Sciatic nerve (tissue), 2 donors: ENCODE results near the gene ADAMTS13. TPM values are rescaled to one million over a fixed set of nuclear protein-coding genes. Genes with fewer than 3 reads are reported as not detected.
A peak's percentile ranks its signal among the peaks of the same experiment; 100 is the strongest.

Source experiments
- ATAC-seq: fragments of 200-7000 bp; cut with Tn5 transposase; one replicate; pipeline ENCODE4 v1.9.1; 2020; ENCODE audit warnings: mild to moderate bottlenecking, moderate library complexity
- DNase-seq: peaks from one replicate; pipeline ENCODE4 v3.0.0-alpha.2; 2020; ENCODE audit warnings: low spot score
- intact Hi-C: fragments of 100-400 bp; cut with DNase I; formaldehyde crosslinking; loops from one replicate; pipeline ENCODE4 v1.14.2; 2022
- total RNA-seq: library from RNA; stranded (reverse); fragmentation: NEBNext Ultra II Directional; extraction: Animal tissue kit (Norgen Biotek cat#: 25700); gene quantifications from one replicate; pipeline ENCODE4 v1.2.1, GENCODE V29; 2021
- donor health status: DM: no; HTN: no; CAD: no.
- donor health status: DM: no; HTN: no; CAD: no.

The ADAMTS13 gene
- total RNA-seq, 1 donor from 2014 or later = 4.6 TPM

- no peak for ATAC-seq
- intact Hi-C loops = no loop called here
- DNase-seq = no peak
These were observed 71.8 kb downstream of the ADAMTS13 start for GRCh38 chr9:133493845-133494540.

DNA sequence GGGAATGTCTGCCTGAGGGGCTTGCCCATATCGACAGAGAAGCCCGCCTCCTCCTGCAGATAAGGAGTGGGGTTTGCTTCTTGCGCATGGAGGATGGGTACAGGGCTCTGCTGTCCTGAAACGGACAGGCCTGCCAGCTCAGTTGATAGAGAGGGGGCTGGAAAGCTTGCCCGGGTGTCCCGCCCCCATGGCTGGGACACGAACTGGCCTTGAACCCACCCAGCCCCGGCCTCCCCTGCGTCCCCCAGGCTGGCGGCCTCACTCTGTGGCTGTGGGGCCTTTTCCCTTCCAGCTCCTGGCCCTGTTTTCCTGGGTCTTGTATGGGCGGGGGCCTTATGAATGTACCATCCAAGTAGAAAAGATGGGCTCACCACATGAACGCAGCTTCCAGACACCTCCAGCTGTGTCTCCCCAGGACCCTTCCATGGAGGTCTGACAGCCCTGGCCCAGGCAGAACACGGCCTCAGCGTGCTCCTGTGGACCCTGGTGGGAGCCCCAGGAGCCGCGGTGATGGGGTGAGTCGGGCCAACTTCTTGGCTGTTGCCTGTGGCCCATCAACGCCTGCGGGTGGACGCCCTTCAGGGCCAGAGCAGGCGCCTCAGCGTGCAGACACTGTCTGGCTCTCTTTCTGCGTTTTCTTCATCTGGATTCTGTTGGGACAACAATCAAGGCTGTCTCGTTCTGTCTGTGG is 72.6 kb downstream of the ADAMTS13 start:
- ATAC-seq (no peak), DNase-seq (no peak)
- intact Hi-C loops = no loop called here

DNA sequence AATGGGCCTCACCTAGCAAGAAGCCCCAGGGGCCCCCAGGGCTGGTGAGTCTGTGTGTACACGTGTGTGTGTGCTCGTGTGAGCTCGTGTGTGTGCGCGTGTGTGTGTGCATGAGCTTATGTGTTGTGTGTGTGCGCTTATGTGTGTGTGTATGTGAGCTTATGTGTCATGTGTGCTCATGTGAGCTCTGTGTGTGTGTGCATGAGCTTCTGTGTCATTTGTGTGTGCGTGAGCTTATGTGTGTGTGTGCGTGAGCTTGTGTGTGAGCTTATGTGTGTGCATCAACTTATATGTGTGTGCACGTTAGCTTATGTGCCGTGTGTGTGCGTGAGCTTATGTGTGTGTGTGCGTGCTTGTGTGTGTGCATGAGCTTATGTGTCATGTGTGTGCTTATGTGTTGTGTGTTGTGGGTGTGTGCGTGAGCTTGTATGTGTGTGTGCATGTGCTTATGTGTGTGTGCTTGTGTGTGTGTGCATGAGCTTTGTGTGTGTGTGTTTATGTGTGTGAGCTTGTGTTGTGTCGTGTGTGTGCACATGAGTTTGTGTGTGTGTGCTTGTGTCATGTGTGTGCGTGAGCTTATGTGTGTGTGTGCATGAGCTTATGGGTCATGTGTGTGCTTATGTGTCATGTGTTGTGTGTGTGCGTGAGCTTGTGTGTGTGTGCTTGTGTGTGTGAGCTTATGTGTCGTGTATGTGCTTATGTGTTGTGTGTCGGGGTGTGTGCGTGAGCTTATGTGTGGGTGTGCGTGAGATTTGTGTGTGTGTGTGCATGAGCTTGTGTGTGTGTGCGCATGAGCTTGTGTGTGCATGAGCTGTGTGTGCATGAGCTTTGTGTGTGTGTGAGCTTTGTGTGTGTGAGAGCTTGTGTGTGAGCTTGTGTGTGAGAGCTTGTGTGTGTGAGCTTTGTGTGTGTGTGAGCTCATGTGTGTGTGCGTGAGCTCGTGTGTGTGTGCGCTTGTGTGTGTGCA is 73.4 kb downstream of the ADAMTS13 start:
- ATAC-seq (no peak), DNase-seq (no peak)
- intact Hi-C loops = no loop called here

DNA sequence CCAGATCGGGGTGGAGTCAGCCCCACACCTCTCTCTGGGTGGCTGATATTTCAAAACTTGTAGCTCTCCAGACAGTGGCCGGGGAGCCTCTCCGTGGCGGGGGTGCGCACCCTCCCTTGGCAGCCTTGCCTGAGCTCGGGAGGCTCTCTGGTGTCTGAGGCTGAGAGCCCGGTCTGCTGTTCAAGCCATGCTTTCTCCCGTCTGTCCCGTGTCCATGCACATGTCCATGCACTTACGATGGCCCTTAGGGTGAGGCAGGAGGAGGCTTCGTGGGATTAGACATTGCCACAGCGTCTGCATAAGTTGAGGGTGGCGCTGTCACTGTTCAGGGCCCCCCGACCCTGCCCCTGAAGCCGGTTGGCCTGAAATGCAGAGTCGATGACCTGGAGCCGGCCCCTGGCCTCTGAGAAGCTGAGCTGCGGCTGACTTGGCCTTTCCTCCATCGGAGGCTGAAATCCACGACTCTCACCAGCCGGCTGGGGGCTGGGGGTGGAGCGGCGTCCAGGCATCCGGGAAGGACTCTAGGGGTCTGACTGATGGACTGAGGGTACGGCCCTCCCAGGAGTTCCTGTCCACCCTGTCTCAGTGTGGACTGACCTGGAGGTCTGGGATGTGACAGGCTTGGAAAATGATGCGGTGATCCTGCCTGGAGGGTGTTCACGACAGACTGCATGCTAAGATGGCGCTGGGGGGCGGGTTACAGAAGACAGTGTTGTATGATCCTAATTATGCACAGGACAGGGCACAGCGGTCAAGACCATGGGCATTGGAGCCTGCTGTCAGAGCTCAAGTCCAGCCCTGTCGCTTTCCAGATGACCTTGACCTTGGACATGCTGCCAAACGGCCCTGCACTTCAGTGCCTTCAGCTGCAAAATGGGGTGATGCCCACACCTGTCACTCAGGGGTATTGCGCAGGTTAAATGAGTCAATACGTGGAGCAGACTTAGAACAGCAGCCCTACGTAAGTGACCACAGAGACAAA is 75.0 kb downstream of the ADAMTS13 start:
- DNase-seq (no peak), ATAC-seq (peak; percentile 13)
- intact Hi-C loops = no loop called here

- intact Hi-C loops = no loop called here
- no peak for ATAC-seq
- DNase-seq = no peak
These were observed 77.1 kb downstream of the ADAMTS13 start for GRCh38 chr9:133499132-133499891.

GRCh38 chr9:133499892-133500270 is 77.7 kb downstream of the ADAMTS13 start:
- DNase-seq (no peak), ATAC-seq (no peak)
- intact Hi-C loops = no loop called here

DNA sequence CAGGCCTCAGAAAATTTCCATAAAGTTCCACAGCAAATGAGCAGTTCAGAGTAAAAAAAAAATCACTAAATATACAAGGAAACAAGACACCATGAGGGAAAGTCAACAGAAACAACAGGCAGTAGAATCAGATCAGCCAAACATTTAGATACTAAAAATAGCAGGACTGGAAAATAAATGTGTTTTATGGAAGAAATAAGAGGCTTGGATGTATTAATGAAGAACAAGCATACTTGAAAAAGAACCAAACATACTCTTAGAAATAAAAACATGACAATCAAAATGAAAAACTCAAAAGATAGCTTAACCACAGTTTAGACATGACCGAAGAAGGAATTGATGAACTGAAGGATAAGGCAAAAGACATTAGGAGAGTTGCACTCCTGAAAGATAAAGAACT is 79.9 kb downstream of the ADAMTS13 start:
- ATAC-seq (no peak), DNase-seq (no peak)
- intact Hi-C loops = no loop called here

- intact Hi-C loops = no loop called here
- DNase-seq (no peak), ATAC-seq (peak; percentile 7)
These were observed 83.1 kb downstream of the ADAMTS13 start for GRCh38 chr9:133505186-133505830.

GRCh38 chr9:133505901-133506652 is 83.9 kb downstream of the ADAMTS13 start:
- DNase-seq = peak; percentile 86
- peak; percentile 87 for ATAC-seq
- intact Hi-C loops = no loop called here

DNA sequence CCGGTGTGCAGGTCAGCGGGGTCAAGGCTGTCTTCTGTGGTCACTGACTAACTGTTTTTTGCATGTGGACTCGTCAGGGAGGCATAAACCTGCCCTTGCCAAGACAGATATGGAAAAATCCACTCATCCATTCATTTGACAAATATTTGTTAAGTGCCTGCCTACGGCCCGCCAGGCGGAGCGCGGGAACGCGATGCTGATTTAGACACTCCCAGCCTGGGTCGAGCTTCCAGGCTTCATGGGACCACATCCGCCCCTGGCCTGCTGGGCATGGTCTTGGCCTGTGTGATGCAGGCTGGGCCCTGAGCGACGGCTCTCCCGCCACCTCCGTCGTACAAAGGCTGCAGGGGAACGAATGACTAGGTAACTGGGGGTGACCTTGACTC is 84.5 kb downstream of the ADAMTS13 start:
- intact Hi-C loops = no loop called here
- DNase-seq = peak; percentile 82
- ATAC-seq = peak; percentile 85

DNA sequence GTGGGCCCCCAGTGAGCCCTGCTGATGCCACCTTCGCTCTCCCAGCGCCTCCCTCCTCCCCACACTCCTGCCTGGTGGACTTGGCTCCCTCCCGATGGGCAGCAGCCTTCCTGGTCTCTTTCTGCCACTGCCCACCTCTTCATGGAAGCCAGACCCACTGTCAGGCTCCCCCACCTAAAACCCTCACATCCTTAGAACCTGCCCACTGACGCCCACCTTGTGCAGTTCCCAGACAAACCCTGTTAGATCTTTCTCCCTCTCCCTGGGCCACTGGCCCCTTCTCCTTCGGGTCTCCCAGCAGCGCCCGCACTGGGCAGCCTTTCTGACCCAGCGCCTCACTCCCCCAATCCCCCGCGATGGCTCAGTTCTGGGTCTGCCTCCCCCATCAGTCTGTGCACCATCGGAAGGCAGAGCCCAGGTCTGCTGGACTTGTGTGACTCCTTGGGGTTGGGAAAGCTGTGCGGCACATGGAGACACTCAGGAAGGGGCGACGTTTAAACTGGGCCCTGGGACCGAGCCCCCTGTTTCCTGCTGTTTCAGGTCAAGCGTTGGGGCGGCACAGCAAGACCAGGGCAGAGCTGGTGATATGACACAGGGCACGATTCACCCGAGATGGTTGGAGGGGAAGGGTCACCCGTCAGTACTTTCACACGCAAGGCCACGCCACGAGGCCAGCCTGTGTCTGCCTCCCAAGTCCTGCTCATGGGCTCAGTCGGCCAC is 85.2 kb downstream of the ADAMTS13 start:
- DNase-seq = no peak
- intact Hi-C loops = no loop called here
- no peak for ATAC-seq

DNA sequence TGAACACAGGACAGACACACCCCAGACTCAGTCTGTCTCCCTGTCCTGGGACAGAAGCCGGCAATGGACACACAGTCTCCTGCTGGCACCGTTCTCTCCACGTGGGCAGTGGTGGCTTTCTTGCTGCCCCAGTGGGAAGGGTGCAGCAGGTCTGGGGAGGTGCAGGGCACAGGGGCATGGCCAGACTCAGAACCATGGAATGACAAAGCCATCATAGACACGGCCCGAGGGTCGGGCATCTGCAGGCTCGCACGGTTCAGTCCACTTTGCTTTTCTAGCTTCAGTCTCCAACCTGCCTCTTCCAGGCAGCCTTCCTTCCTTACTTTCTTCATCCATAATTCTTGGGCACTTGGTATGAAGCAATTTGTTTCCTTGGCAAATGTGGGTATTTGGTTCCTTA is 85.9 kb downstream of the ADAMTS13 start:
- ATAC-seq (no peak), DNase-seq (no peak)
- intact Hi-C loops = no loop called here
